Left ventricle myocardium inferior (tissue), 1 donor: ENCODE results near the gene CEP57. TPM values are rescaled to one million over a fixed set of nuclear protein-coding genes. Genes with fewer than 3 reads are reported as not detected.
"Not testable (repeated sequence)": the region's sequence is repeated elsewhere in the genome, so short reads cannot be mapped to it uniquely, and the experiment has no call there.

Experiments
- DNase-seq: peaks from one replicate; pipeline ENCODE4 v3.0.0-alpha.2; 2020
- H3K27ac ChIP-seq: fragments of 200-600 bp; replicated peaks from 2 replicates; pipeline ENCODE4 v1.8.0; 2021
- H3K27me3 ChIP-seq: fragments of 200-600 bp; 2 replicates; pipeline ENCODE4 v1.8.0; 2021; ENCODE audit warnings: low read depth
- H3K36me3 ChIP-seq: fragments of 200-600 bp; 2 replicates; pipeline ENCODE4 v1.8.0; 2021
- H3K4me1 ChIP-seq: fragments of 200-600 bp; 2 replicates; pipeline ENCODE4 v1.8.0; 2021
- H3K4me3 ChIP-seq: fragments of 200-600 bp; 2 replicates; pipeline ENCODE4 v1.8.0; 2021; ENCODE audit warnings: mild to moderate bottlenecking, moderate library complexity
- H3K9me3 ChIP-seq: fragments of 200-600 bp; replicated peaks from 2 replicates; pipeline ENCODE4 v1.8.0; 2021
- intact Hi-C: fragments of 100-400 bp; cut with micrococcal nuclease; formaldehyde crosslinking; loops from one replicate; pipeline ENCODE4 v1.11.0; 2022
- total RNA-seq: library from RNA; stranded (reverse); fragmentation: NEBNext Ultra II Directional; extraction: Animal tissue kit (Norgen Biotek cat#: 25700); gene quantifications from one replicate; pipeline ENCODE4 v1.2.1, GENCODE V29; 2021
- TF ChIP-seq, protein P1 (sequence below): fragments of 200-600 bp; IDR thresholded peaks from 2 replicates; pipeline ENCODE4 v1.8.0; 2021; ENCODE audit warnings: antibody characterized with exemption, mild to moderate bottlenecking, borderline replicate concordance
- donor health status: DM: no; HTN: yes; CAD: no; lungs with severe emphysema.

The CEP57 gene
- total RNA-seq, 1 donor from 2014 or later: 22.2 TPM

DNA sequence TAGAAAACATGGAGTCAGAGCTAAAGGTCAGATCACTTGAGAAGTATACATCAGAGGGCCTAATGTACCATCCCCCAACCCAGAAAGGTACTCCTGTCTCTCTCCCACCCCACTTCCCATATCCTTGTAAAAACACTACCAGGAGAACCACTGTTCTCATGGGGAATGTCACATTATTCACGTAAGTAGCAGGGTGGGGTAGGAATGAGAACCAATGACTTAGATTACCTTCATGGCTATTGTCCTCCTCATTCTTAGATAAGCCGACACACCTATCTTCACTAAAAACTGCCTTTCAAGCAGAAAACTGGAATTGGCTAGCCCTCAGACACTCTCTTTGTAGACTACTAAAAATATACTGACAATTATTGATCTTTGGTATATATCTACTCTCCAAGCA, 63.6 kb downstream of the CEP57 start:
- no peaks in the 10 kb centered on the region for H3K27me3 ChIP-seq
- no peaks in the 10 kb centered on the region for H3K9me3 ChIP-seq
- no peak for DNase-seq
- TF ChIP-seq, protein P1, sequence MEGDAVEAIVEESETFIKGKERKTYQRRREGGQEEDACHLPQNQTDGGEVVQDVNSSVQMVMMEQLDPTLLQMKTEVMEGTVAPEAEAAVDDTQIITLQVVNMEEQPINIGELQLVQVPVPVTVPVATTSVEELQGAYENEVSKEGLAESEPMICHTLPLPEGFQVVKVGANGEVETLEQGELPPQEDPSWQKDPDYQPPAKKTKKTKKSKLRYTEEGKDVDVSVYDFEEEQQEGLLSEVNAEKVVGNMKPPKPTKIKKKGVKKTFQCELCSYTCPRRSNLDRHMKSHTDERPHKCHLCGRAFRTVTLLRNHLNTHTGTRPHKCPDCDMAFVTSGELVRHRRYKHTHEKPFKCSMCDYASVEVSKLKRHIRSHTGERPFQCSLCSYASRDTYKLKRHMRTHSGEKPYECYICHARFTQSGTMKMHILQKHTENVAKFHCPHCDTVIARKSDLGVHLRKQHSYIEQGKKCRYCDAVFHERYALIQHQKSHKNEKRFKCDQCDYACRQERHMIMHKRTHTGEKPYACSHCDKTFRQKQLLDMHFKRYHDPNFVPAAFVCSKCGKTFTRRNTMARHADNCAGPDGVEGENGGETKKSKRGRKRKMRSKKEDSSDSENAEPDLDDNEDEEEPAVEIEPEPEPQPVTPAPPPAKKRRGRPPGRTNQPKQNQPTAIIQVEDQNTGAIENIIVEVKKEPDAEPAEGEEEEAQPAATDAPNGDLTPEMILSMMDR: no peak
- H3K36me3 ChIP-seq: peaks cover 48% of the 10 kb centered on the region
- H3K27ac ChIP-seq: no peak overlapping the region
- intact Hi-C loops: no loop called here
- peaks cover 8% of the 10 kb centered on the region for H3K4me1 ChIP-seq
- no peak overlapping the region for H3K4me3 ChIP-seq

- H3K4me3 ChIP-seq, H3K27me3 ChIP-seq, H3K27ac ChIP-seq, DNase-seq, intact Hi-C loops, H3K4me1 ChIP-seq, H3K9me3 ChIP-seq: not testable (repeated sequence)
- H3K36me3 ChIP-seq: peaks cover 47% of the 10 kb centered on the region
Measured at GRCh38 chr11:95854362-95854761, 64.1 kb downstream of the CEP57 start.

- H3K27ac ChIP-seq, H3K9me3 ChIP-seq, H3K27me3 ChIP-seq, H3K4me1 ChIP-seq, DNase-seq, H3K4me3 ChIP-seq, intact Hi-C loops: not testable (repeated sequence)
- peaks cover 72% of the 10 kb centered on the region for H3K36me3 ChIP-seq
Measured at GRCh38 chr11:95860024-95860423, 69.7 kb downstream of the CEP57 start.

DNA sequence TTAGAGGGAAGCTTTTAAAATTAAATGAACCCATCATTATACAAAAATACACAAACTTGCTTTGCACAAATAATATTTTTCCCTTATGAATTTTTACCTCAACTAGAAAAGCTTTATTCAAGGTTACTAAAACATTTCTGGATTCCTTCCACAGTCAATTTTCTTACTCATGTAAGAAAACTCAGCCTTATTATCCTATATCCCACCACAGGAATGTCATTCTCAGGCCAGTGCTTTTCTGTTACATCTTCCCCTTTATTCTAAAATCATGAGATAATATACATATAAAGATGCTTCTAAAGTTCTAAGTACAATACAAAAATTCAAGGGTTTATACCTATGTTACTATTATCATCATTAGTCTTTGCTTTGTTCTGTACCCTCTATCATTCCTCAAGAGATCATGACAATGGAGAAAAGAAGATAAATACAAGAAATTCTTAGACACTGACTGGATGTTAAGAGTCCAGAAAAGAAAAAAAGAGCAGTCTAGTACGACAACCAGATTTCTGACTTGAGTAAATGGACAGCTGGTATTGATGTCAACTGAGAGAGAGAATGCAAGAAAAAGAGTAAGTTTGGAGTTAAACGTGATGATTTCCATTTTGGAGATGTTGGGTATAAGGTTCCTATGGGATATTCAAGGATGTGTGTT, 73.3 kb downstream of the CEP57 start:
- H3K27me3 ChIP-seq: no peaks in the 10 kb centered on the region
- peaks cover 44% of the 10 kb centered on the region for H3K36me3 ChIP-seq
- H3K4me1 ChIP-seq: no peaks in the 10 kb centered on the region
- H3K4me3 ChIP-seq: no peak overlapping the region
- H3K27ac ChIP-seq: no peak overlapping the region
- no peaks in the 10 kb centered on the region for H3K9me3 ChIP-seq
- DNase-seq: no peak
- intact Hi-C loops: no loop called here
- TF ChIP-seq, protein P1: no peak

GRCh38 chr11:95867105-95867504, 76.8 kb downstream of the CEP57 start:
- Histone ChIP-seq H3K27me3 (no peaks in the 10 kb centered on the region), H3K4me3 (no peak overlapping the region), H3K36me3 (peaks cover 18% of the 10 kb centered on the region), H3K9me3 (no peaks in the 10 kb centered on the region), H3K27ac (no peak overlapping the region), H3K4me1 (no peaks in the 10 kb centered on the region)
- no peak for DNase-seq
- TF ChIP-seq, protein P1: no peak
- intact Hi-C loops: no loop called here

GRCh38 chr11:95870877-95871276, 80.6 kb downstream of the CEP57 start:
- H3K4me1 ChIP-seq, H3K27me3 ChIP-seq, H3K36me3 ChIP-seq, H3K27ac ChIP-seq, intact Hi-C loops, H3K9me3 ChIP-seq, H3K4me3 ChIP-seq, DNase-seq: not testable (repeated sequence)

GRCh38 chr11:95877291-95877690, 87.0 kb downstream of the CEP57 start:
- intact Hi-C loops: no loop called here
- H3K36me3 ChIP-seq: peaks cover 15% of the 10 kb centered on the region
- no peaks in the 10 kb centered on the region for H3K27me3 ChIP-seq
- TF ChIP-seq, protein P1: no peak
- H3K27ac ChIP-seq: no peak overlapping the region
- H3K4me3 ChIP-seq: no peak overlapping the region
- H3K4me1 ChIP-seq: no peaks in the 10 kb centered on the region
- no peaks in the 10 kb centered on the region for H3K9me3 ChIP-seq
- no peak for DNase-seq

Other genes starting within 250 kb of the CEP57 start
- 6.5 TPM for gene FAM76B, start 716 bp upstream of the CEP57 start, total RNA-seq
- gene MTMR2, start 133.6 kb downstream of the CEP57 start, total RNA-seq: 16.7 TPM